ENCODE measurements around the gene NRTN. TPM values are rescaled to one million over a fixed set of nuclear protein-coding genes. Genes with fewer than 3 reads are reported as not detected.
"Not testable (repeated sequence)": the region's sequence is repeated elsewhere in the genome, so short reads cannot be mapped to it uniquely, and the experiment has no call there.

The NRTN gene
- total and polyA plus RNA-seq, 2 of the 13 experiments (the other 11 are each of a cell fraction or from before 2014, with no cell fraction given) = 4.1 to 5.3 TPM

DNA sequence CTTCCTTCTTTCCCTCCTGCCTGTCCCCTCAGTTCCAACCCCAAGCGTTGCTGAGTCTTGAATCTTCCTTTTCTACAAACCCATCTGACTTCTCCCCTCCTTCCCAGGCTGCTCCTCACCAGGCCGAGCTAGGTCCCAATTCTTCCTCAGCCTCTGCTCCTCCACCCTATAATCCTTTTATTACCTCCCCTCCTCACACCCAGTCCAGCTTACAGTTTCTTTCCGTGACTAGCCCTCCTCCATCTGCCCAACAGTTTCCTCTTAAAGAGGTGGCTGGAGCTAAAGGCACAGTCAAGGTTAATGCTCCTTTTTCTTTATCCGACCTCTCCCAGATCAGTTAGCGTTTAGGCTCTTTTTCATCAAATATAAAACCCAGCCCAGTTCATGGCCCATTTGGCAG is 43.8 kb downstream of the NRTN start:
- H3K9ac ChIP-seq (ENCODE audit: insufficient read depth, low read depth, low read length); BruUV-seq (replicated peaks); in situ Hi-C loops (cut with HindIII; ENCODE audit: extremely low pct_ligation_motif_present, low pct_unique_long_range_greater_than_20kb); ATAC-seq; H3K36me3 ChIP-seq (replicated peaks in 1 of 2; ENCODE audit: control insufficient read depth in 1 of 2, insufficient read depth in 2 of 2, low read length in 2 of 2); H3K79me2 ChIP-seq (ENCODE audit: insufficient read depth, low read length); H3K9me3 ChIP-seq (ENCODE audit: low read length); H3K27me3 ChIP-seq (ENCODE audit: control insufficient read depth in 1 of 2, insufficient read depth in 2 of 2, low read length in 2 of 2); FAIRE-seq; H4K20me1 ChIP-seq (ENCODE audit: insufficient read depth, low read length); CTCF ChIA-PET (ENCODE audit: low intra/inter-chr PET ratio, low total read pairs); H3K4me2 ChIP-seq (ENCODE audit: low read depth, low read length); H3K27ac ChIP-seq (ENCODE audit: extremely low read length, insufficient read depth, low read length); H3K4me3 ChIP-seq (replicated peaks in 1 of 3; ENCODE audit: insufficient read depth in 1 of 3, low read depth in 2 of 3, low read length in 3 of 3); H2AFZ ChIP-seq (ENCODE audit: low read length); DNase-seq (ENCODE audit: low spot score); intact Hi-C loops (cut with micrococcal nuclease; ENCODE audit: unreplicated experiment): not testable (repeated sequence)
- peaks cover 33% of the 10 kb centered on the region for H3K4me1 ChIP-seq (ENCODE audit: insufficient read depth, low read length)
- 38% methylated on average over 5 of the region's 5 CpGs for WGBS (ENCODE audit: low lambda C conversion rate)
- POLR2A ChIA-PET = interaction anchor here (3.2 kb wide), 1 partner anchor 9 kb away, joined by 11 read pairs; the partner anchor contains the start of gene FUT6

DNA sequence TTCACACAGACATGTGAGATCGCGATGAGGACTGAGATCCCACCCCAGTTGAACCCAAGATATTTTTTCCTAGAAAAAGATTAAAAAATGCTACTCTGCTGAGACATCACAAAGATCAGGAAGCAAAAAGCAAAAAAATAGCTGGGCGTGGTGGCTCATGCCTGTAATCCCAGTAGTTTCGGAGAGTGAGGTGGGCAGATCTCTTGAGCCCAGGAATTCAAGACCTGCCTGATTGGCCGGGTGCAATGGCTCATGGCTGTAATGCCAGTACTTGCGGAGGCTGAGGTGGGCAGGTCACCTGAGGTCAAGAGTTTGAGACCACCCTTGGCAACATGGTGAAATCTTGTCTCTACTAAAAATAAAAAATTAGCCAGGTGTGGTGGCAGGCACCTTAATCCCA is 45.3 kb downstream of the NRTN start:
- intact Hi-C loops (cut with micrococcal nuclease; ENCODE audit: unreplicated experiment) = no loop called here
- no peaks in the 10 kb centered on the region for H4K20me1 ChIP-seq (ENCODE audit: insufficient read depth, low read length)
- no peak overlapping the region for H3K9ac ChIP-seq (ENCODE audit: insufficient read depth, low read depth, low read length)
- TF ChIP-seq, protein P1, sequence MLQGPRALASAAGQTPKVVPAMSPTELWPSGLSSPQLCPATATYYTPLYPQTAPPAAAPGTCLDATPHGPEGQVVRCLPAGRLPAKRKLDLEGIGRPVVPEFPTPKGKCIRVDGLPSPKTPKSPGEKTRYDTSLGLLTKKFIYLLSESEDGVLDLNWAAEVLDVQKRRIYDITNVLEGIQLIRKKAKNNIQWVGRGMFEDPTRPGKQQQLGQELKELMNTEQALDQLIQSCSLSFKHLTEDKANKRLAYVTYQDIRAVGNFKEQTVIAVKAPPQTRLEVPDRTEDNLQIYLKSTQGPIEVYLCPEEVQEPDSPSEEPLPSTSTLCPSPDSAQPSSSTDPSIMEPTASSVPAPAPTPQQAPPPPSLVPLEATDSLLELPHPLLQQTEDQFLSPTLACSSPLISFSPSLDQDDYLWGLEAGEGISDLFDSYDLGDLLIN (CRISPR knock-in tag; IDR thresholded peaks at IDR 0.05; ENCODE audit: borderline replicate concordance) = no peak
- TF ChIP-seq, protein P2, sequence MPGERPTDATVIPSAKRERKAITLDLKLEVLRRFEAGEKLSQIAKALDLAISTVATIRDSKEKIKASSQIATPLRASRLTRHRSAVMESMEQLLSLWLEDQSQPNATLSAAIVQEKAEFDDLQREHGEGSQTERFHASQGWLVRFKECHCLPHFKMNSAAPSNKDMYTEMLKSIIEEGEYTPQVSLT (CRISPR knock-in tag; IDR thresholded peaks at IDR 0.05; ENCODE audit: borderline replicate concordance, low read depth) = no peak
- TF ChIP-seq RFX1 (IDR thresholded peaks at IDR 0.05) (no peak), MTA1 (CRISPR knock-in tag; IDR thresholded peaks at IDR 0.05; ENCODE audit: borderline replicate concordance) (no peak), MTF2 (CRISPR knock-in tag; IDR thresholded peaks at IDR 0.05; ENCODE audit: borderline replicate concordance) (no peak), SOX5 (CRISPR knock-in tag; IDR thresholded peaks at IDR 0.05; ENCODE audit: borderline replicate concordance) (no peak), ZNF205 (CRISPR knock-in tag; IDR thresholded peaks at IDR 0.05) (no peak), NFKB2 (CRISPR knock-in tag; IDR thresholded peaks at IDR 0.05; ENCODE audit: borderline replicate concordance) (no peak), ZNF777 (CRISPR knock-in tag; IDR thresholded peaks at IDR 0.05) (no peak), GPN1 (CRISPR knock-in tag; IDR thresholded peaks at IDR 0.05; ENCODE audit: borderline replicate concordance) (no peak), TSC22D2 (CRISPR knock-in tag; IDR thresholded peaks at IDR 0.05; ENCODE audit: borderline replicate concordance) (no peak)
- TF ChIP-seq, protein P3, sequence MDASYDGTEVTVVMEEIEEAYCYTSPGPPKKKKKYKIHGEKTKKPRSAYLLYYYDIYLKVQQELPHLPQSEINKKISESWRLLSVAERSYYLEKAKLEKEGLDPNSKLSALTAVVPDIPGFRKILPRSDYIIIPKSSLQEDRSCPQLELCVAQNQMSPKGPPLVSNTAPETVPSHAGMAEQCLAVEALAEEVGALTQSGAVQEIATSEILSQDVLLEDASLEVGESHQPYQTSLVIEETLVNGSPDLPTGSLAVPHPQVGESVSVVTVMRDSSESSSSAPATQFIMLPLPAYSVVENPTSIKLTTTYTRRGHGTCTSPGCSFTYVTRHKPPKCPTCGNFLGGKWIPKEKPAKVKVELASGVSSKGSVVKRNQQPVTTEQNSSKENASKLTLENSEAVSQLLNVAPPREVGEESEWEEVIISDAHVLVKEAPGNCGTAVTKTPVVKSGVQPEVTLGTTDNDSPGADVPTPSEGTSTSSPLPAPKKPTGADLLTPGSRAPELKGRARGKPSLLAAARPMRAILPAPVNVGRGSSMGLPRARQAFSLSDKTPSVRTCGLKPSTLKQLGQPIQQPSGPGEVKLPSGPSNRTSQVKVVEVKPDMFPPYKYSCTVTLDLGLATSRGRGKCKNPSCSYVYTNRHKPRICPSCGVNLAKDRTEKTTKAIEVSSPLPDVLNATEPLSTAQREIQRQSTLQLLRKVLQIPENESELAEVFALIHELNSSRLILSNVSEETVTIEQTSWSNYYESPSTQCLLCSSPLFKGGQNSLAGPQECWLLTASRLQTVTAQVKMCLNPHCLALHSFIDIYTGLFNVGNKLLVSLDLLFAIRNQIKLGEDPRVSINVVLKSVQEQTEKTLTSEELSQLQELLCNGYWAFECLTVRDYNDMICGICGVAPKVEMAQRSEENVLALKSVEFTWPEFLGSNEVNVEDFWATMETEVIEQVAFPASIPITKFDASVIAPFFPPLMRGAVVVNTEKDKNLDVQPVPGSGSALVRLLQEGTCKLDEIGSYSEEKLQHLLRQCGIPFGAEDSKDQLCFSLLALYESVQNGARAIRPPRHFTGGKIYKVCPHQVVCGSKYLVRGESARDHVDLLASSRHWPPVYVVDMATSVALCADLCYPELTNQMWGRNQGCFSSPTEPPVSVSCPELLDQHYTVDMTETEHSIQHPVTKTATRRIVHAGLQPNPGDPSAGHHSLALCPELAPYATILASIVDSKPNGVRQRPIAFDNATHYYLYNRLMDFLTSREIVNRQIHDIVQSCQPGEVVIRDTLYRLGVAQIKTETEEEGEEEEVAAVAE (CRISPR knock-in tag; IDR thresholded peaks at IDR 0.05; ENCODE audit: borderline replicate concordance) = no peak
- peaks cover 26% of the 10 kb centered on the region for H3K4me1 ChIP-seq (ENCODE audit: insufficient read depth, low read length)
- in situ Hi-C loops (cut with HindIII; ENCODE audit: extremely low pct_ligation_motif_present, low pct_unique_long_range_greater_than_20kb) = no loop called here
- ChIA-PET CTCF (ENCODE audit: low intra/inter-chr PET ratio, low total read pairs) (no interaction called here), POLR2A (interaction anchor here (3.2 kb wide), 1 partner anchor 11 kb away, joined by 11 read pairs; the partner anchor contains the start of gene FUT6)
- H3K4me2 ChIP-seq (ENCODE audit: low read depth, low read length) = no peak overlapping the region
- no peaks in the 10 kb centered on the region for H3K36me3 ChIP-seq (replicated peaks in 1 of 2; ENCODE audit: control insufficient read depth in 1 of 2, insufficient read depth in 2 of 2, low read length in 2 of 2)
- no peak overlapping the region for H3K4me3 ChIP-seq (replicated peaks in 1 of 3; ENCODE audit: insufficient read depth in 1 of 3, low read depth in 2 of 3, low read length in 3 of 3)
- no peak overlapping the region for H2AFZ ChIP-seq (ENCODE audit: low read length)
- 80% methylated on average over 6 of the region's 6 CpGs for WGBS (ENCODE audit: low lambda C conversion rate)
- no peaks in the 10 kb centered on the region for H3K9me3 ChIP-seq (ENCODE audit: low read length)
- BruUV-seq (replicated peaks) = no TSS peak
- FAIRE-seq (no peak), ATAC-seq (no peak), DNase-seq (ENCODE audit: low spot score) (no peak)
- 0 out of 5 replicates have a peak, but pooled peaks cover 0 to 2% of the 10 kb centered on the region in 2 experiments for H3K27me3 ChIP-seq (ENCODE audit: control insufficient read depth in 1 of 2, insufficient read depth in 2 of 2, low read length in 2 of 2)
- H3K27ac ChIP-seq (ENCODE audit: extremely low read length, insufficient read depth, low read length) = no peak overlapping the region
- H3K79me2 ChIP-seq (ENCODE audit: insufficient read depth, low read length) = no peaks in the 10 kb centered on the region
